HepG2 (cell line): ENCODE data around the gene DNAJC21. TPM values are rescaled to one million over a fixed set of nuclear protein-coding genes. Genes with fewer than 3 reads are reported as not detected.

Source experiments
- ELF3 ChIP-seq: IDR thresholded peaks from 2 replicates; pipeline ENCODE4 v1.6.1; 2016; ENCODE audit warnings: missing genetic modification reagents, missing compliant biosample characterization
- ETV5 ChIP-seq: IDR thresholded peaks from 2 replicates; pipeline ENCODE4 v1.6.1; 2018; ENCODE audit warnings: missing biosample characterization, missing genetic modification reagents, inconsistent platforms, borderline replicate concordance
- FOXP1 ChIP-seq, 2 experiments: fragments of 450-650 bp in 1 of 2; IDR thresholded peaks; 2 replicates each; pipeline ENCODE4 v1.6.1; 2017 to 2018; ENCODE audit warnings: antibody characterized with exemption in 1 of 2
- KDM2A ChIP-seq: sonication (generic); formaldehyde crosslinking; IDR thresholded peaks from 2 replicates; pipeline ENCODE4 v1.4.0; 2020; ENCODE audit warnings: low read depth, missing genetic modification reagents, borderline replicate concordance
- NFE2L1 ChIP-seq: sonication (generic); formaldehyde crosslinking; IDR thresholded peaks from 2 replicates; pipeline ENCODE4 v1.4.0; 2020; ENCODE audit warnings: missing genetic modification reagents, mild to moderate bottlenecking, borderline replicate concordance
- POGK ChIP-seq: sonication (generic); formaldehyde crosslinking; conservative IDR thresholded peaks from 2 replicates; pipeline ENCODE4 v1.8.0; 2022; ENCODE audit warnings: mild to moderate bottlenecking, moderate library complexity, missing genetic modification reagents
- REXO4 ChIP-seq: sonication (generic); formaldehyde crosslinking; IDR thresholded peaks from 2 replicates; pipeline ENCODE4 v1.8.0; 2022; ENCODE audit warnings: missing genetic modification reagents, mild to moderate bottlenecking, borderline replicate concordance
- SATB2 ChIP-seq: sonication (generic); formaldehyde crosslinking; IDR thresholded peaks from 2 replicates; pipeline ENCODE4 v1.5.0; 2020; ENCODE audit warnings: missing genetic modification reagents
- SNAI1 ChIP-seq: sonication (generic); formaldehyde crosslinking; IDR thresholded peaks from 2 replicates; pipeline ENCODE4 v1.5.0; 2020; ENCODE audit warnings: mild to moderate bottlenecking, missing genetic modification reagents, borderline replicate concordance
- SNAPC4 ChIP-seq: sonication (generic); formaldehyde crosslinking; IDR thresholded peaks from 2 replicates; pipeline ENCODE4 v1.4.0; 2020; ENCODE audit warnings: mild to moderate bottlenecking, missing genetic modification reagents
- SOX13 ChIP-seq, 3 experiments: fragments of 450-650 bp in 1 of 3; sonication (generic) in 1 of 3; formaldehyde crosslinking in 1 of 3; IDR thresholded peaks in 2 of 3; conservative IDR thresholded peaks in 1 of 3; 2 replicates each; pipeline versions ENCODE4 v1.5.0 to v1.6.1; 2016 to 2020; ENCODE audit warnings: antibody characterized with exemption in 1 of 3, mild to moderate bottlenecking in 1 of 3, missing compliant biosample characterization in 1 of 3, missing genetic modification reagents in 1 of 3, moderate library complexity in 1 of 3
- TEAD3 ChIP-seq: optimal IDR thresholded peaks from 2 replicates; pipeline ENCODE3; 2016; ENCODE audit warnings: borderline replicate concordance
- XBP1 ChIP-seq: sonication (generic); formaldehyde crosslinking; IDR thresholded peaks from 2 replicates; pipeline ENCODE4 v1.5.0; 2020; ENCODE audit warnings: missing genetic modification reagents
- ZNF253 ChIP-seq: sonication (generic); formaldehyde crosslinking; IDR thresholded peaks from 2 replicates; pipeline ENCODE4 v1.8.0; 2022; ENCODE audit warnings: mild to moderate bottlenecking, missing genetic modification reagents, borderline replicate concordance
- ZNF30 ChIP-seq: sonication (generic); formaldehyde crosslinking; IDR thresholded peaks from 2 replicates; pipeline ENCODE4 v1.5.0; 2020; ENCODE audit warnings: mild to moderate bottlenecking, missing genetic modification reagents
- ZNF335 ChIP-seq: sonication (generic); formaldehyde crosslinking; IDR thresholded peaks from 2 replicates; pipeline ENCODE4 v1.4.0; 2020; ENCODE audit warnings: missing genetic modification reagents
- ZNF614 ChIP-seq: IDR thresholded peaks from 2 replicates; pipeline ENCODE4 v1.6.1; 2018; ENCODE audit warnings: missing biosample characterization, missing genetic modification reagents, inconsistent platforms, borderline replicate concordance
- polyA plus RNA-seq, 8 experiments: library from polyadenylated mRNA; depleted of rRNA in 3 of 8; stranded (reverse) in 7 of 8; unstranded in 1 of 8; fragments of >200 nt; fragmentation: Illumina TruSeq in 4 of 8; extraction: Trizol in 4 of 8; gene quantifications; 2 replicates each; pipeline versions ENCODE4 v1.2.1 to v1.2.3, GENCODE V29; 2011 to 2016; ENCODE audit warnings: low read depth in 4 of 8, missing spikeins in 1 of 8, mixed read lengths in 1 of 8; ENCODE audit not compliant: insufficient read depth in 1 of 8
- total RNA-seq, 5 experiments: library from RNA; depleted of rRNA; stranded (reverse); fragments of >200 nt; fragmentation: Illumina TruSeq; extraction: Trizol; gene quantifications; 2 replicates each; pipeline ENCODE4 v1.2.3, GENCODE V29; 2016; ENCODE audit warnings: low read depth in 1 of 5
- TF ChIP-seq, protein P1 (sequence below): sonication (generic); formaldehyde crosslinking; IDR thresholded peaks from 2 replicates; pipeline ENCODE4 v1.5.0; 2020; ENCODE audit warnings: missing genetic modification reagents
- TF ChIP-seq, protein P2 (sequence below): sonication (generic); formaldehyde crosslinking; IDR thresholded peaks from 2 replicates; pipeline ENCODE4 v1.4.0; 2020; ENCODE audit warnings: mild to moderate bottlenecking, missing genetic modification reagents
- TF ChIP-seq, protein P3 (sequence below): sonication (generic); formaldehyde crosslinking; IDR thresholded peaks from 2 replicates; pipeline ENCODE4 v1.5.0; 2020; ENCODE audit warnings: missing genetic modification reagents, mild to moderate bottlenecking, borderline replicate concordance

DNAJC21 gene
- total and polyA plus RNA-seq, 2 of the 13 experiments (the other 11 are each of a cell fraction or from before 2014, with no cell fraction given), result 10.9 to 41.6 TPM

- TF ChIP-seq, protein P1, sequence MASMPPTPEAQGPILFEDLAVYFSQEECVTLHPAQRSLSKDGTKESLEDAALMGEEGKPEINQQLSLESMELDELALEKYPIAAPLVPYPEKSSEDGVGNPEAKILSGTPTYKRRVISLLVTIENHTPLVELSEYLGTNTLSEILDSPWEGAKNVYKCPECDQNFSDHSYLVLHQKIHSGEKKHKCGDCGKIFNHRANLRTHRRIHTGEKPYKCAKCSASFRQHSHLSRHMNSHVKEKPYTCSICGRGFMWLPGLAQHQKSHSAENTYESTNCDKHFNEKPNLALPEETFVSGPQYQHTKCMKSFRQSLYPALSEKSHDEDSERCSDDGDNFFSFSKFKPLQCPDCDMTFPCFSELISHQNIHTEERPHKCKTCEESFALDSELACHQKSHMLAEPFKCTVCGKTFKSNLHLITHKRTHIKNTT (CRISPR knock-in tag), result no peak
- TF ChIP-seq POGK (CRISPR knock-in tag) (no peak), ELF3 (peak; percentile 52), KDM2A (CRISPR knock-in tag) (no peak), ZNF30 (no peak), ZNF253 (CRISPR knock-in tag) (no peak), NFE2L1 (CRISPR knock-in tag) (no peak), ZNF335 (no peak), SNAI1 (CRISPR knock-in tag) (no peak), ETV5 (peak; percentile 90), ZNF614 (CRISPR knock-in tag) (0 out of 2 replicates have a peak, but pooled peaks have one; percentile 60), XBP1 (no peak), REXO4 (CRISPR knock-in tag) (no peak), FOXP1 (IDR thresholded peaks at IDR 0.05) (no peak), FOXP1 (CRISPR knock-in tag; IDR thresholded peaks at IDR 0.05) (peak; percentile 62; the same call in 1 of the 2 replicates), SATB2 (CRISPR knock-in tag) (no peak), SNAPC4 (no peak), SOX13 (IDR thresholded peaks at IDR 0.05) (no peak), SOX13 (CRISPR knock-in tag; conservative IDR thresholded peaks at IDR 0.05 in 1 of 2, IDR thresholded peaks at IDR 0.05 in 1 of 2) (peak in 1 of 2 experiments; percentile 73; a peak in 2 of 4 replicates), TEAD3 (CRISPR knock-in tag) (peak; percentile 63)
- TF ChIP-seq, protein P2, sequence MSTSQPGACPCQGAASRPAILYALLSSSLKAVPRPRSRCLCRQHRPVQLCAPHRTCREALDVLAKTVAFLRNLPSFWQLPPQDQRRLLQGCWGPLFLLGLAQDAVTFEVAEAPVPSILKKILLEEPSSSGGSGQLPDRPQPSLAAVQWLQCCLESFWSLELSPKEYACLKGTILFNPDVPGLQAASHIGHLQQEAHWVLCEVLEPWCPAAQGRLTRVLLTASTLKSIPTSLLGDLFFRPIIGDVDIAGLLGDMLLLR, result no peak
- TF ChIP-seq, protein P3, sequence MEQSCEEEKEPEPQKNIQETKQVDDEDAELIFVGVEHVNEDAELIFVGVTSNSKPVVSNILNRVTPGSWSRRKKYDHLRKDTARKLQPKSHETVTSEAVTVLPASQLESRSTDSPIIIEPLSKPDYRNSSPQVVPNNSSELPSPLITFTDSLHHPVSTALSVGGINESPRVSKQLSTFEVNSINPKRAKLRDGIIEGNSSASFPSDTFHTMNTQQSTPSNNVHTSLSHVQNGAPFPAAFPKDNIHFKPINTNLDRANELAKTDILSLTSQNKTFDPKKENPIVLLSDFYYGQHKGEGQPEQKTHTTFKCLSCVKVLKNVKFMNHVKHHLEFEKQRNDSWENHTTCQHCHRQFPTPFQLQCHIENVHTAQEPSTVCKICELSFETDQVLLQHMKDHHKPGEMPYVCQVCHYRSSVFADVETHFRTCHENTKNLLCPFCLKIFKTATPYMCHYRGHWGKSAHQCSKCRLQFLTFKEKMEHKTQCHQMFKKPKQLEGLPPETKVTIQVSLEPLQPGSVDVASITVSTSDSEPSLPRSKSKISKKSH (CRISPR knock-in tag), result no peak
Observed at GRCh38 chr5:34889394-34889793, 40.0 kb upstream of the DNAJC21 start (continued).
